HFFc6 (cell line): Measurements from ENCODE around the gene LMNA. TPM values are rescaled to one million over a fixed set of nuclear protein-coding genes. Genes with fewer than 3 reads are reported as not detected.

Experiments used
- DNase-seq: peaks from one replicate; pipeline ENCODE4 v3.0.0-alpha.2; 2018
- H3K27ac Mint-ChIP-seq: 2 replicates; pipeline ENCODE4 v1.8.0; 2020; ENCODE audit warnings: mild to moderate bottlenecking, mixed read lengths
- H3K27me3 Mint-ChIP-seq: 2 replicates; pipeline ENCODE4 v1.8.0; 2021; ENCODE audit warnings: mild to moderate bottlenecking, moderate library complexity, mixed read lengths; ENCODE audit not compliant: insufficient read depth
- H3K36me3 Mint-ChIP-seq: 2 replicates; pipeline ENCODE4 v1.8.0; 2021; ENCODE audit warnings: low read depth, mixed read lengths
- H3K4me1 Mint-ChIP-seq: 2 replicates; pipeline ENCODE4 v1.8.0; 2020; ENCODE audit warnings: low read depth, mixed read lengths
- H3K4me3 Mint-ChIP-seq: 2 replicates; pipeline ENCODE4 v1.8.0; 2020; ENCODE audit warnings: mild to moderate bottlenecking, moderate library complexity, mixed read lengths
- H3K9me3 Mint-ChIP-seq: 2 replicates; pipeline ENCODE4 v1.8.0; 2020; ENCODE audit warnings: mild to moderate bottlenecking, mixed read lengths
- total RNA-seq, 6 experiments: library from RNA; stranded (reverse); fragmentation: NEBNext Ultra II Directional; extraction: Animal tissue kit (Norgen Biotek cat#: 25700); gene quantifications; 2 replicates in 1 of 6; 3 replicates in 5 of 6; pipeline ENCODE4 v1.2.3, GENCODE V29; 2021
- TF ChIP-seq, protein P1 (sequence below): fragments of 200-600 bp; sonication (generic); IDR thresholded peaks from 2 replicates; pipeline ENCODE4 v1.5.0; 2021; ENCODE audit warnings: antibody characterized with exemption, mild to moderate bottlenecking

The LMNA gene
- total RNA-seq, 6 experiments from 2014 or later, result 1,238 to 1,664 (median 1,535) TPM

GRCh38 chr1:156102633-156103511 is 11.6 kb upstream of the LMNA start:
- Mint-ChIP-seq H3K4me3 (peak overlapping the region; percentile 82), H3K27ac (peak overlapping the region; percentile 99), H3K36me3 (no peaks in the 10 kb centered on the region), H3K4me1 (peaks cover 84% of the 10 kb centered on the region), H3K27me3 (peaks cover 5% of the 10 kb centered on the region; the same call in 1 of the 2 replicates), H3K9me3 (no peaks in the 10 kb centered on the region)
- peak; percentile 41 for DNase-seq
- TF ChIP-seq, protein P1, sequence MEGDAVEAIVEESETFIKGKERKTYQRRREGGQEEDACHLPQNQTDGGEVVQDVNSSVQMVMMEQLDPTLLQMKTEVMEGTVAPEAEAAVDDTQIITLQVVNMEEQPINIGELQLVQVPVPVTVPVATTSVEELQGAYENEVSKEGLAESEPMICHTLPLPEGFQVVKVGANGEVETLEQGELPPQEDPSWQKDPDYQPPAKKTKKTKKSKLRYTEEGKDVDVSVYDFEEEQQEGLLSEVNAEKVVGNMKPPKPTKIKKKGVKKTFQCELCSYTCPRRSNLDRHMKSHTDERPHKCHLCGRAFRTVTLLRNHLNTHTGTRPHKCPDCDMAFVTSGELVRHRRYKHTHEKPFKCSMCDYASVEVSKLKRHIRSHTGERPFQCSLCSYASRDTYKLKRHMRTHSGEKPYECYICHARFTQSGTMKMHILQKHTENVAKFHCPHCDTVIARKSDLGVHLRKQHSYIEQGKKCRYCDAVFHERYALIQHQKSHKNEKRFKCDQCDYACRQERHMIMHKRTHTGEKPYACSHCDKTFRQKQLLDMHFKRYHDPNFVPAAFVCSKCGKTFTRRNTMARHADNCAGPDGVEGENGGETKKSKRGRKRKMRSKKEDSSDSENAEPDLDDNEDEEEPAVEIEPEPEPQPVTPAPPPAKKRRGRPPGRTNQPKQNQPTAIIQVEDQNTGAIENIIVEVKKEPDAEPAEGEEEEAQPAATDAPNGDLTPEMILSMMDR, result no peak

DNA sequence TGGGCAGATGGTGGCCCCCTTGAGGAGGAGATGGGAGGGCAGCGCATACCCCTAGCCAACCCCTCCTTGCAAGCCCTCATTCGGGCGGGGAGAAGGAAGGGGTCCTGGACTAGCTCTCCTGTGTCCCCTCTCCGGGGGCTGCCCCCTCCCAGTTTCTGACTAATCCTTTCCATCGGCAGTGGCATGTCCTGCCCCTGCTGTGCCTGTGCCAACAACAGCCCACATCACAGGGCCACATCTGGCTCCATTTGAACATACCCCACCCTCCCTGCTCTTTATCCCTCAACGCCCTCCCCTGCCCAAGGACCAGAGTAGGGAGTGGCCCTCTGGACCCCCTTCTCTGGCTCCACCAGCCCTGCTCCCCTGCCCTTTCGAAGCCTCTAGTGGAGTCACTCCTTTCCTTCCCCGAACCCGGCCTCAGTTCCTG is 11.0 kb upstream of the LMNA start:
- H3K27me3 Mint-ChIP-seq, result peaks cover 5% of the 10 kb centered on the region; the same call in 1 of the 2 replicates
- TF ChIP-seq, protein P1, result no peak; the same call in 1 of the 2 replicates
- peak; percentile 56 for DNase-seq
- H3K9me3 Mint-ChIP-seq, result no peaks in the 10 kb centered on the region
- no peaks in the 10 kb centered on the region for H3K36me3 Mint-ChIP-seq
- peaks cover 79% of the 10 kb centered on the region for H3K4me1 Mint-ChIP-seq
- H3K4me3 Mint-ChIP-seq, result peak overlapping the region; percentile 82
- peak overlapping the region; percentile 99 for H3K27ac Mint-ChIP-seq

DNA sequence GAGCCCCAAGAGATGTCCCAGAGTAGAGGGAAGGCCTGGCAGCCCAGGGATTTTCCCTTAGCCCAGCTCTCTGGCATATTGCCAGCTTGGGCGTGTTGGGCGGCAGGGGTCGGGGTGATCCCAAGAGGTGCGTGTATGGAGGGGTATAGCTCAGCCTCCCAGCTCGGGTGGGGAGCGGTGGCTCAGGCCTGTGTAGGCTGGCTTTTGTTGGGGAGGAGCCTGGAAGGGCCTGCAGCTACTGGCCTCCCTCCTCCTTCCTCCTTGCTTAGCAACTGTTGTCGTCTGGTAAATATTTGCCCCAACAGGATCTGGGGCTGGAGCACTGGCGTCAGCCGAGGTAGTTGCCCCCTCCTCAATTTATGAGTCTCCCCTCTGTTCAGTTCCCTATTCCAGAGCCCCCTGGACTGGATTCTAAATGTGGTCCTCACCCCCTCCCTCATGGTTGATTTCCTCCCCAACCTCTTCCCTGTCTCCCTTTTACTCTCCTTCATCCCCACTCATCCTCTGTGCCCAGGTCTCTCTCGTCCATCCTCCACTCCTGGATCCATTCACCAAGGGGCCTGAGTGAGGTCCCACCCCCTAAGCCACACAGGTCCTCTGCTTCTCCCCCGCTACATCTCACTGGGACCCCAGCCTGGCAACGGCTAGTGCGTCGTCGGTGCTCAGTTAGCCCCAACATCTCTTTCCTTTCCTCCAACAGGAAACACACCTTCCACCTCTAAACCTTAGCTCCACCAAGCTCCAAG is 10.3 kb upstream of the LMNA start:
- Mint-ChIP-seq H3K27ac (peak overlapping the region; percentile 99), H3K36me3 (no peaks in the 10 kb centered on the region), H3K27me3 (peaks cover 5% of the 10 kb centered on the region; the same call in 1 of the 2 replicates), H3K4me3 (peak overlapping the region; percentile 82), H3K4me1 (peaks cover 86% of the 10 kb centered on the region), H3K9me3 (no peaks in the 10 kb centered on the region)
- TF ChIP-seq, protein P1, result no peak
- peak; percentile 93 for DNase-seq

DNA sequence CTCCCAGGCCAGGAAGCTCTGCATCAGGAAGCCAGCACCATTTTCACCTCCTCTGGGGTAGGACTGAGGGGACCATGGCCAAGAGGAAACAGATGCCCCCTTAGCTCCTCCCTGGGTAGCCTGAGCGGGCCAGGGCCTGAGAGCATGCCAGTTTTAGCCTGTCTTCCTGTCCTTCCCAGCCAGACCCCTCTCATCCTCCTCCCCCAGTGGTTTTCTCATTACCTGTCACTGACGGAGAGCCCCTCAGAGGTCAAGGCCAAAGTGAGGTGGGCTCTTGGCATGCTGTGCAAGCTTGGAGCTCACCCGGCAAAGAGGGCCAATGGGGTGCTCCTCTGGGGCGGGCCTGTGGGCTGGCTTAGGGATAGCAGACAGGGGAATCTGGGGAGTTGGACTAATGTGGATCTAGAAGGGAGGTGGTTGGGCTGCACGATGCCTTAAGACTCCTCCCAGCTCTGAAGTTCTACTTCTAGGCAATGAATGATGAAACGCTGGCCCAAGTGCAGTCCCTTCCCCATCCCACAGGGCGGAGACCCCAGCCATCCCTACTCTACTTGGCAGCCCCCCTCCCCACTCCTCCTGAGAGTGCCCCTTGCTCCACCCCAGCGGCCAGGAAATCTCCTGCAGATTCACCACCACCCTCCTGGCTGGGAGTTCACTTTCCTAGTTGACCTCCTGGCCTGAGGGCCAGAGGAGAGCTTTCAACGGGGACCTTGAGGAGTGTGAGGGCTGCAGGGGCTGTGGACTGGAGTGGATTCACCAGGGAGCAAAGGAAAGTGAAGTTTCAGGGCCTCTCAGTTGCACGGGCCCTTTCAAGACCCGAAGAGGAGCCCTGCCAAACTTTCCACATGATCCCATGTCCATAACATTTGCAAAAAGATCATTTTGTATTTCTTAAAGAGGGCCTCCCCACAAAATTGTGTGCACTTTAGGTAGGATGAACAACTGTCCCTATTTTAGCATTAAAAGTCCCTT is 9.4 kb upstream of the LMNA start:
- Mint-ChIP-seq H3K9me3 (no peaks in the 10 kb centered on the region), H3K36me3 (no peaks in the 10 kb centered on the region), H3K27ac (peak overlapping the region; percentile 99), H3K27me3 (peaks cover 5% of the 10 kb centered on the region; the same call in 1 of the 2 replicates), H3K4me3 (peak overlapping the region; percentile 82), H3K4me1 (peaks cover 87% of the 10 kb centered on the region)
- peak; percentile 73 for DNase-seq
- TF ChIP-seq, protein P1, result peak; percentile 20; the same call in 1 of the 2 replicates
